Measurements from ENCODE around the gene TCF7L1. TPM values are rescaled to one million over a fixed set of nuclear protein-coding genes. Genes with fewer than 3 reads are reported as not detected.

TCF7L1 gene
- polyA plus RNA-seq, 3 donors: 0.05 to 0.09 TPM; not detected in 1

GRCh38 chr2:85245891-85246290, 112.7 kb downstream of the TCF7L1 start:
- H3K36me3 ChIP-seq (replicated peaks in 1 of 2; ENCODE audit: control insufficient read depth in 1 of 2, insufficient read depth in 2 of 2, low read length in 2 of 2): no peaks in the 10 kb centered on the region
- H3K9ac ChIP-seq (ENCODE audit: insufficient read depth, low read length, poor library complexity, severe bottlenecking): no peak overlapping the region
- H3K4me1 ChIP-seq (ENCODE audit: control insufficient read depth in 1 of 2, insufficient read depth in 2 of 2, low read length in 2 of 2): no peaks in the 10 kb centered on the region
- Mint-ChIP-seq H3K4me1 (peaks cover 4% of the 10 kb centered on the region), H3K9me3 (peaks cover 0 to 5% (median 0%) of the 10 kb centered on the region in 7 donors), H3K4me3 (no peak overlapping the region), H3K36me3 (no peaks in the 10 kb centered on the region), H3K27me3 (ENCODE audit: low read depth in 3 of 3) (peaks cover 3 to 10% (median 6%) of the 10 kb centered on the region in 3 donors), H3K27ac (no peak overlapping the region)
- WGBS (ENCODE audit: insufficient coverage): 100% methylated on average over 3 of the region's 4 CpGs
- H3K79me2 ChIP-seq (ENCODE audit: insufficient read depth, low read length): no peaks in the 10 kb centered on the region
- intact Hi-C loops (cut with micrococcal nuclease): no loop called here
- no peak overlapping the region for H3K4me3 ChIP-seq (replicated peaks in 1 of 3; ENCODE audit: low read depth in 2 of 3, low read length in 3 of 3)
- H2AFZ ChIP-seq (ENCODE audit: insufficient read depth, low read depth, low read length, poor library complexity, severe bottlenecking): no peak overlapping the region
- H3K27ac ChIP-seq (ENCODE audit: low read depth in 1 of 2, low read length in 2 of 2): no peak overlapping the region
- no peaks in the 10 kb centered on the region for H3K9me3 ChIP-seq (replicated peaks in 1 of 2; ENCODE audit: control insufficient read depth in 1 of 2, insufficient read depth in 1 of 2, low read length in 2 of 2)
- TF ChIP-seq CTCF (IDR thresholded peaks at IDR 0.05): no peak
- H3K27me3 ChIP-seq (ENCODE audit: control insufficient read depth in 2 of 2, insufficient read depth in 2 of 2, low read length in 2 of 2): no peaks in the 10 kb centered on the region
- DNase-seq: no peak
- H3K4me2 ChIP-seq (replicated peaks; ENCODE audit: extremely low read depth, low read length, poor library complexity, severe bottlenecking): no peak overlapping the region
- no peaks in the 10 kb centered on the region for H4K20me1 ChIP-seq (ENCODE audit: insufficient read depth, low read length)

- H3K9me3 Mint-ChIP-seq: peaks cover 0 to 5% (median 0%) of the 10 kb centered on the region in 7 donors
Observed at GRCh38 chr2:85246348-85246747, 113.2 kb downstream of the TCF7L1 start.

More at GRCh38 chr2:85246348-85246747, 113.2 kb downstream of the TCF7L1 start:
- Mint-ChIP-seq H3K4me1 (peaks cover 2% of the 10 kb centered on the region), H3K27me3 (ENCODE audit: low read depth in 3 of 3) (peaks cover 3 to 10% (median 6%) of the 10 kb centered on the region in 3 donors), H3K36me3 (no peaks in the 10 kb centered on the region), H3K4me3 (no peak overlapping the region), H3K27ac (peak overlapping the region in 1 of 7 donors; percentile 72)
- no peaks in the 10 kb centered on the region for H3K36me3 ChIP-seq (replicated peaks in 1 of 2; ENCODE audit: control insufficient read depth in 1 of 2, insufficient read depth in 2 of 2, low read length in 2 of 2)
- DNase-seq: no peak
- H2AFZ ChIP-seq (ENCODE audit: insufficient read depth, low read depth, low read length, poor library complexity, severe bottlenecking): no peak overlapping the region
- H3K27me3 ChIP-seq (ENCODE audit: control insufficient read depth in 2 of 2, insufficient read depth in 2 of 2, low read length in 2 of 2): no peaks in the 10 kb centered on the region
- no peaks in the 10 kb centered on the region for H4K20me1 ChIP-seq (ENCODE audit: insufficient read depth, low read length)
- H3K4me1 ChIP-seq (ENCODE audit: control insufficient read depth in 1 of 2, insufficient read depth in 2 of 2, low read length in 2 of 2): no peaks in the 10 kb centered on the region
- no peaks in the 10 kb centered on the region for H3K79me2 ChIP-seq (ENCODE audit: insufficient read depth, low read length)
- H3K4me2 ChIP-seq (replicated peaks; ENCODE audit: extremely low read depth, low read length, poor library complexity, severe bottlenecking): no peak overlapping the region
- TF ChIP-seq CTCF (IDR thresholded peaks at IDR 0.05): no peak
- H3K9ac ChIP-seq (ENCODE audit: insufficient read depth, low read length, poor library complexity, severe bottlenecking): no peak overlapping the region
- H3K9me3 ChIP-seq (replicated peaks in 1 of 2; ENCODE audit: control insufficient read depth in 1 of 2, insufficient read depth in 1 of 2, low read length in 2 of 2): no peaks in the 10 kb centered on the region
- no peak overlapping the region for H3K27ac ChIP-seq (ENCODE audit: low read depth in 1 of 2, low read length in 2 of 2)
- WGBS (ENCODE audit: insufficient coverage): 83% methylated on average over 4 of the region's 5 CpGs
- no peak overlapping the region for H3K4me3 ChIP-seq (replicated peaks in 1 of 3; ENCODE audit: low read depth in 2 of 3, low read length in 3 of 3)
- intact Hi-C loops (cut with micrococcal nuclease): no loop called here

All from CD14-positive monocyte (primary cell).